IPS-11a (cell line): ENCODE measurements around the gene SFXN3.

ENCODE experiments used
- H3K4me3 ChIP-seq: one replicate; pipeline ENCODE4 v1.5.1; 2013; ENCODE audit warnings: low read depth, low read length, control low read depth

SFXN3 gene

GRCh38 chr10:100999742-101000126, 31.3 kb upstream of the SFXN3 start, which contains the start of gene LZTS2:
Gene LZTS2 (plus strand): TSS chr10:100999808. CDS start chr10:101002539, 2,731 bp downstream.
- H3K4me3 ChIP-seq, result peak within 1 kb of the TSS; percentile 74

DNA sequence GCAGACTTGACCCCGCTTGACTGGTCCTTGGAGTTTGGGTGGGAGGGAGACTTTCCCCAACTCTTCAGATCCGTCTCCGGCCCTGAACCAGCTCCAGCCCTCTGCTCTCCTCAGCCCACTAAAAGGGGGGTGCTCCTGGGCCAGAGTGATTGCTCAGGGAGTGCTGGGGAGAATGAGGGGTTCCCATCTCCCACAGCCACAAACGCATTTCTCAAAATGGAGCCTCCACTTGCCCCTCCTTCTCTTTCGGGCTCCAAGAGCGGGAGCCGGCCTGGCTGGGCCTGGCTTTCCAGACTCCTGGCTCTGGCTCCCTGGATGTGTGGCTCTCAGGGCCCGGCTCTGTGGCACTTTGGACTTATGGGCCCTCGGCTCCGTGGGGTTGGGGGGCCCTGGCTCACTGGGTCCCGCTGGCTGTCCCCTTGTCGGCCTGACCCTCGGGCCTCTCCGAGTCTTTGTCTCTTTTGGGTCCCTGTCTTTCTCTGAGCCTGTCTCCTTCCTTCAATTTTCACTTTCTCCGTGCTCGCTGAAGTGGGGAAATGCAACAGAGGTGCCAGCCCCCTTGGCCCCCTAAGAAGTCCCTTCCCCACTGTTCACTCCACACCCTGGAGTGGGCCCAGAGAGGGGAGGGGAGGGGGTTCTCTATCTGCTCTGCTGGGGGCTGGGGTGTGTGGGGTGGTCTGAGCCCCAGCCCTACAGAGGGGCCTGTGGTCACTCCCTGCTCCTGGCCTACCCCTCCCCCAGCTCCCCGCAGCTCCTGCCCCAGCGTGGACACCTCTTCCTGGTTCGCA, 30.7 kb upstream of the SFXN3 start:
- peak overlapping the region; percentile 67 for H3K4me3 ChIP-seq

DNA sequence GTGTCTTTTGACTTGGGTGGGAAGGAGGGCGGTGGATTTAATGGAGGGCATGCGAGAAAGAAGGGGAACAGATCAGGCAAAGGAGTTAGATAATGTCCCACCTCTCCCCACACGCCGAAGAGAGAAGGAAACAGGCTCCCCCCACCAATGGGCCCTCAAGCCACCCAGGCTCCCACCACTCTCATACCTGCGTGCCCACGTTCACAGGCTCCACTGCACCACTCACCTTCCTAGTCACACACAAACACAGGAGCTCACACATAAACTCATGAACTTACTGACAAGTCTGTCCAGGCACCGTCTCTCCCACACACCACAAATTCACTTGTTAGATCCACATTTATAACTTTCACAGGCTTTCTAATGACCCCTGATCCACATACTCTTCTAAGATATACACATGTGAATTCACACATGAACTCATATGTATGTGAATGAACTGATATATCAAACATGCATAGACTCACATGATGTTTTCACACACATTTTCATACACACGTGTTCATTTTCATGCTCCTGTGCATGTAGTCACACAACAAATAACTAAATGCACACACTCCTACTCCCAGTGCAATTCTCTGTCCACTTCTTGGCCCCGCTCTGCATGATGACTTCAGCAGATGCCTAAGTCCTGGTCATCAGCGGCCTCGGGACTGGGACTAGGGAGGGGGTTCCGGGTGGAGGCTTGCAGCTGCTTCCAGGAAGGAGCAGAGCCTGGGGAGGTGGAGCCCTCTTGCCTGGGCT, 29.9 kb upstream of the SFXN3 start:
- H3K4me3 ChIP-seq, result no peak overlapping the region

- H3K4me3 ChIP-seq, result no peak overlapping the region
Observed at GRCh38 chr10:101001659-101002035, 29.4 kb upstream of the SFXN3 start.

- no peak overlapping the region for H3K4me3 ChIP-seq
Observed at GRCh38 chr10:101002456-101002855, 28.6 kb upstream of the SFXN3 start.

DNA sequence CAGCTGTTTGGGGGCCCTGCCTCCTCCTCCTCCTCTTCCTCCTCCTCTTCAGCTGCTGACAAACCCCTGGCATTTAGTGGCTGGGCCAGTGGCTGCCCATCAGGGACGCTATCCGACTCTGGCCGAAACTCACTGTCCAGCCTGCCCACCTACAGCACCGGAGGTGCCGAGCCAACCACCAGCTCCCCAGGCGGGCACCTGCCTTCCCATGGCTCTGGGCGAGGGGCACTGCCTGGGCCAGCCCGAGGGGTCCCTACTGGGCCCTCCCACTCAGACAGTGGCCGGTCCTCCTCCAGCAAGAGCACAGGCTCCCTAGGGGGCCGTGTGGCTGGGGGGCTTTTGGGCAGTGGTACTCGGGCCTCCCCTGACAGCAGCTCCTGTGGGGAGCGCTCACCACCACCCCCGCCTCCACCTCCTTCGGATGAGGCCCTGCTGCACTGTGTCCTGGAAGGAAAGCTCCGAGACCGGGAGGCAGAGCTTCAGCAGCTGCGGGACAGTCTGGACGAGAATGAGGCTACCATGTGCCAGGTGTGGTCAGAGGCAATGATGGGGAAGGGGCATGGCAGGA, 27.3 kb upstream of the SFXN3 start:
- no peak overlapping the region for H3K4me3 ChIP-seq

DNA sequence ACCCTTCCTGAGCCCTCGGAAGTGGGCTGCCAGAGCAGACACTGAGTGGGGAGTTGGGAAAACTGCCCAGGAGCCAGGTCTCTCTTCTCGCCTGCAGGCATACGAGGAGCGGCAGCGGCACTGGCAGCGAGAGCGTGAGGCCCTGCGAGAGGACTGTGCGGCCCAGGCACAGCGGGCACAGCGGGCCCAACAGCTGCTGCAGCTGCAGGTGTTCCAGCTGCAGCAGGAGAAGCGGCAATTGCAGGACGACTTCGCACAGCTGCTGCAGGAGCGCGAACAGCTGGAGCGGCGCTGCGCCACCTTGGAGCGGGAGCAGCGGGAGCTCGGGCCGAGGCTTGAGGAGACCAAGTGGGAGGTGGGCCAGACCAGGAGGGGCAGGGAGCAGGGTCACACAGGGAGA, 25.7 kb upstream of the SFXN3 start:
- no peak overlapping the region for H3K4me3 ChIP-seq

DNA sequence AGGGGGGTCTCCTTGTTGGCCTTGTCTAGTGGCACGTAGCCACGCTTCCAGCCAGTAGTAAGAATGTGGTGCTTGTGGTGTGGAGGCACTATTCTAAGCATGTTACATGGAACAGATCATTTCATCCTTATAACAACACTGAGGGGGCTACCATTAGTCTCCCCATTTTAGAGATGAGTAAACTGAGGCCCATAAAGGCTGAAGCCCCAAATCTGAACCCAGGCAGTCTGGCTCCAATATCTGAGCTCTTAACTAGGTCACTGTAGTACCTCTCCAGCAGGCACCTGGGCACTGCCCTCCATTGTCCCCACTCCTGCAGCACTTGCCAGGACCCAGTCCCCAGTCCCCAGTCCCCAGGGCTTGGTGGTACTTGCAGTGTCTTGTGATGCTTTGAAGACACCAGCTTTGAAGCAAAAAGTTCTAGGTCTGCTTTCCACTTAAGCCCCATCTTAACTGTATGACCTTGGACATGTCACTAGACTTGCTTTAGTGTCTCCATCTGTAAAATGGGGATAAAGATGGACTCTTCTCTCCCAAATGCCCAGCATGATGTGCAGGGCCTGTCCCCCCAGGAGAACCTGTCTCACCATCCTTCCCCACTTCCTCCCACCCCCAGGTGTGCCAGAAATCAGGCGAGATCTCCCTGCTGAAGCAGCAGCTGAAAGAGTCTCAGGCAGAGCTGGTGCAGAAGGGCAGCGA, 25.0 kb upstream of the SFXN3 start:
- no peak overlapping the region for H3K4me3 ChIP-seq

DNA sequence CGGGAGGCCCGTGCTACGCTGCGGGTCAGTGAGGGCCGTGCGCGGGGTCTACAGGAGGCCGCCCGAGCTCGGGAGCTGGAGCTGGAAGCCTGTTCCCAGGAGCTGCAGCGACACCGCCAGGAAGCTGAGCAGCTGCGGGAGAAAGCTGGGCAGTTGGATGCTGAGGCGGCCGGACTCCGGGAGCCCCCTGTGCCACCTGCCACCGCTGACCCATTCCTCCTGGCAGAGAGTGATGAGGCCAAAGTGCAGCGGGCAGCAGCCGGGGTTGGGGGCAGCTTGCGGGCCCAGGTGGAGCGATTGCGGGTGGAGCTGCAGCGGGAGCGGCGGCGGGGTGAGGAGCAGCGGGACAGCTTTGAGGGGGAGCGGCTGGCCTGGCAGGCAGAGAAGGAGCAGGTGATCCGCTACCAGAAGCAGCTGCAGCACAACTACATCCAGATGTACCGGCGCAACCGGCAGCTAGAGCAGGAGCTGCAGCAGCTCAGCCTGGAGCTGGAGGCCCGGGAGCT, 24.4 kb upstream of the SFXN3 start:
- no peak overlapping the region for H3K4me3 ChIP-seq

- no peak overlapping the region for H3K4me3 ChIP-seq
Observed at GRCh38 chr10:101007099-101007711, 23.8 kb upstream of the SFXN3 start.

GRCh38 chr10:101007915-101008822, 22.9 kb upstream of the SFXN3 start:
- no peak overlapping the region for H3K4me3 ChIP-seq

DNA sequence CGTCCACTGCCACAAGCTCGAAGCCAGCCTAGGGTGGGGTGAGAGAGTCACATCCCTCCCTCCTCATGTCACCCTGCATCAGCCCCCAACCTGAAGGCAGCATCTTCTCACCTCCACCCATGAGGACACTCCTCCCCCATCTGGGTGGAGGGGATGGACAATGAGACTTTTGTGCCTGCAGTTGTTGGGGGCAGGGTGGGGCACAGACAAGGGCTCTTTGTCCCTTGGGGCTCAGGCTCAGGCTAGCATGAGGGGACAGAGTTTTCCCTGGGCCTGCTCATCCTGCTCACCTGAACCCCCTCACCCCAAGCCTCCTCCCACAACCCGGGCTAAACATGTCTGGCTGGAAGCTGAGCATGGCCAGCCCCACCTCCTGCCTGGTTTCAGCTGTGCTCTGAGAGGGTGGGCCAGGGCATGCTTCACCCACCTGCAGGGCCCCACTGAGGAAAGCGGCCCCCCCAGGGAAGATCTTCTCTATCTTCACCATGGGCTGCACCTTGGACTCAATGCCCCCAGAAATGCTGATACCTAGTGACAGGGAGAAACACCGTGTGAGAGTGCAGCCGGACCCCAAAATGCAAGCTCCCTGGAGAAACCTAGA, 22.1 kb upstream of the SFXN3 start:
- no peak overlapping the region for H3K4me3 ChIP-seq

DNA sequence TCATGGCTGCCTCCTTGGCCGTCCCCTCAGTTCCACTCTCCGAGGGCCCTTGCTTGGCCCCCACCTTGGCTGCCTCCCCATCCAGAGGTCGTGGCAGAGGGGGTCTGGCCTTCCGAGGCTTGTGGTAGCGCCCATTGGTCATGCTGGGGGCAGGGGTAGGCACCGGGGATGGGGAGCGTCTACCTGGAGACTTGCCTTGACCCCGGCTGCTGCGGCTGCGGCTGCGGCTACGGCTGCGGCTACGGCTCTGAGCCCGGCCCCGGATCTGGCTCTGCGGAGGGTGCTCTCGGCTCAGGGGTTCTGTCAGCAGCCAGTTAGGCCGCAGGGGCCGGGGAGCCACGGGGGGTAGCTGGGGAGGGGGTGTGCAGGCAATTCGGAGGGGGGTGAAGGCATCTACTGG, 20.7 kb upstream of the SFXN3 start:
- H3K4me3 ChIP-seq, result no peak overlapping the region

DNA sequence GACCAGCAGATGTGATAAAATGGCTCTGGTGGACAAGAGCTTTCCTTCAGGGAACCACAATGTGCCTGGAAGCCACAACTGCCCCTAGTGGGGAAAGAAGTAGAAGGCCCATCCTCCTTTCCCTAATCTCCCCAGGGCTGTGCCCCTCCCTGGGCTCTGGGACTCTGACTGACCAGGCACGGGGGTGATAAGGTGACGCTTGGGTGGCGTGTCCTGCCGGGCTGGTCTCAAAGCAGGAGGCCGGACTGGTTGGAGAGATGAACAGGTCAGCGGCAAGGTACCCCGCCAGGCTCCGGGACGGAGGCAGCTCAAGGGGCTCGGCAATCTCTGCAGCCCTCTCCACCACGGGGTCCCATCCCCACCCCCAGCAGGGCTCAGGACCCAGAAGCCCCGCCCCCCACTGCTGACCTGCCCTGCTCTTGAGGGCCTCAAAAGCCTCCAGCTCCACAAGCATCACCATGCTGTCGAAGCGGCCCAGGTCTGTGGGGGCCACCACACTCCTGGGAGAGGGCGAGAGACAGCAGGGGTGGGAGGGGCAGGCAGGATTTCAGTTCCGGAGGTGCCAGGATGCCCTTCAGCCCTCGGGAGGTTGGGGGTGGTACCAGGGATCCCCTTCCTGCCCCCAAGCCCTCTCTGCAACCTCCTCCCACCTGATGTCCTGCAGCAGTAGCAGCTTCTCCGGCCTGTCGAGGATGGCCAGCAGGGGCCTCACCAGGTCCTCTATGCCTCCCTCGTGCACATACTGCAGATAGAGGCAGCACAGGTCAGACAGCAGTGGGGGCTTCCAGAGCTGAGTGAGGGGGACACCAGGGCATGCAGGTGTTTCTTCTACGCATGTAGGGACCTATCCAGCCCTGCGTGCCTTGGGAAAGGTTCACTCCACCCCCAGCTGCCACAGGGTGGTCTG, 19.3 kb upstream of the SFXN3 start:
- no peak overlapping the region for H3K4me3 ChIP-seq

DNA sequence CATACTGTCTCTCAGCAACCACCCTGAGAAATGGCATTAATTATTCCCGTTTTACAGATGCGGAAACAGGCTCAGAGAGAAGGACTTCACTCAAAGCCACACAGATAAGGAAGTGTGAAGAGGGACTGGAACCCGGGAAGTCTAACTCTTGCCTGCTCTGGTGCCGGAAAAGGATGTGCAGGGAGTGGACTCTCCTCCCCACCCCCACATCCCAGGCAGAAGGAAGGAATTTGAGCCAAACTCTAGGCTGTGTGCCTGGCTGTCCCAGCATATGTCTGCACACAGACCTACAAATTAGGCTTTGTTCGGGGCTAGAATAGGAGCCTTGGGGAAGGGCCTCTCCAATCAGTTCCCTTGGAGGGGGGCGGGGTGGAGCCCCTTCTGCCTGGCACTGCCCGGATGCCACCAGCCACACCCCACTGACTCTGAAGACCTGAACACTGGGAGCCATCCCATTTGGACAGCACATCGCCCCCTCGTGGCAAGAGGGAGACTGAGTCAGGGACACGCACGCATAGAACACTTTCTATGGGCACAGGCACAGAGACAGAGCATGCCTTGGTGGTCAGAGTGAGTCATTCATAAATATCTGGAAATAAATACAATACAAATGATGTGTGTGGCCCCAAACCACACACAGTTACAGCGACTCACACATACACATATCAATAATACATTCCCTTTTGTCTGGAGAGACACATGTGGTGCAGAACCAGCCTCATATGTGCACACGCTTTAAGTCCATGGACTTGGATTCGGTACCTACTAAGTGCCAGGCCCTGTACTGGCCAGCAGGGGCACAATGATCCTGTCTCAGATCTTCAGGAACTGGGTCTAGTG, 18.3 kb upstream of the SFXN3 start:
- no peak overlapping the region for H3K4me3 ChIP-seq

DNA sequence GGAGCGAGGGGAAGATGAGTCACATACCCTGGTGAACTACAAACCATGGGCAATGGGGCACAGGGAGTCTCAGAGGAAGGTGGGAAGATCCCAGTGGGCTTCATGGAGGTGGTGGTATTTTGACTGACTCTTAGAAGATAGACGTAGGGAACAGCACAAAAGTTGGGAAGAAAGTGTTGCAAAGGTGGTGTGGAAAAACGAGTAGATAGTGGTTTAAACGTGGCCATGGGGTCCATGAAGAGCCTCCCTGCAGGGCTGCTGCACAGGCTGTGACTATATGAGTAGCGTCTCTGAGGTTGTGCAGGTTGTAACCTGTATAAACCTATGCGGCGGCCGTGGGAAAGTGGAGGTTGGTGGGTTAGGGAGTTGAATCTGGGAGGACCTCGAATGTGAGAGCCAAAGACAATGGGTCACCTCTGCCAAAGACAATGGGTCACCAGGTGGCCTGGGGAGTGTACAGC, 17.6 kb upstream of the SFXN3 start:
- no peak overlapping the region for H3K4me3 ChIP-seq

DNA sequence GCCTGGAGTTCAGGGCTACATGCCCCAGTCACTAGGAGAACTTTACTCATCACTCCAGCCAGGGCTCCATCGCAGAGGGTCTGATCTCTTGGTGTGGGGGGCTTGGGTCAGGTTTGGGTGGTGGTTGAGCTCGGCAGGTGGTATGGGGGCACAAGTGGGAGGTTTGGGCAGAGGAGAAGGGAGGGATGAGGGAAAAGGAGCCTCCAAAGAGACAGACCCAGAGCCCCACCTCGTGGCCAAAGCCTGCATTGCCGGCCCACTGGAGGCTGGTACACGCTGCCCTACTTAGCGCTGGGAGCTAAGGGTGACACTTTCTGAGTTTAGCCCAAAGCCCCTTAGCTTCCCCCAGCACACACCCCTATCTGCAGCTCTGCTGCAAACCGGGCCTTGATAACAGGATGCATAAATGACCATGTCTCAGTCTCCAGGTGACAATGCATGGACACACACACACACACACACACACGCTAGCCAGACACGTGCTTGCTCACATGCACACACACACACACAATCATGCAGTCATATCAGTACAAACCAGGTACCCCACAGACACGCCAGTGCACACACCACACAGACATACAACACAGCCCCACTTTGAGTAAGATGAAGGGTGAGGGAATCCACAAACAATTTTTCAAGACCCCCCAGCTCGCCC, 16.7 kb upstream of the SFXN3 start:
- H3K4me3 ChIP-seq, result no peak overlapping the region
